Measurements from ENCODE around the gene DOLPP1. TPM values are rescaled to one million over a fixed set of nuclear protein-coding genes. Genes with fewer than 3 reads are reported as not detected.
A peak's percentile ranks its signal among the peaks of the same experiment; 100 is the strongest.

Gene DOLPP1
- total RNA-seq, 1 donor: 12.4 TPM

DNA sequence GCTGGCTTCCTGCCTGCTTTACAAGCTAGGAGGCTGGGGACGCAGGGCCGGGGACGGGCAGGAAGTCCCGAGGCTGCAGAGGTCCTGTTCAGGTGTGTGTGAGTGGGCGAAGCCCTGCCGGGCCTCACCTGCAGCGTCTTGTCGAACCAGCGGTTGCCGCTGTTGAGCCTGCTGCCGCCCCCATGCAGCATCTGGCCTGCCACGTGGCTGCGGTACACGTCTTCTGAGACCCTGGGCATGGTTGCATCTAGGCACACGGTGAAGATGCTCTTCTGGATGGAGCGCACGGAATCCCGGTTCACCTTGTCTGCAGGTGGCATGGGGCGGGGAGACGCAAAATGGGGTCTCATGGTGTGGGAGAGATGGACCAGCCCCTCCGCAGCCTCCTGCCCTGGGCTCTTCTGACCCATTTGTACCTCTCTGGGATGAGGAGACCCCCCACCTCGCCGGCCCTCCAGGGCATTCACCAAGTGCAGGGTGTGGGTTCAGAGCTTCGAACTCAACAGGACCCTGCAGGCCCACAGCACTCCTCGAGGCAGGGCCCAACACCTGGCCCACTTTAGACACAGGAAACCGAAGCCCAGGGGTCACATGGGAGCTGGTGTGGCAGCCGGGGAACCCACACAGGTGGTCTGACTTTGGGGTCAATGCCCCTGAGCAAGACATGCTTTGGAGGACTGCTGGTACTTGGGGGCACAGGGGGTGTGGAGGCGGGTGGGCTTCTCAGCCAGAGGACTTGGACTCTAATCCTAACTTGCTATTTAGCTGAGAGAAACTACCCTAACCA lies 19.7 kb downstream of the DOLPP1 start:
- TF ChIP-seq, protein P1, sequence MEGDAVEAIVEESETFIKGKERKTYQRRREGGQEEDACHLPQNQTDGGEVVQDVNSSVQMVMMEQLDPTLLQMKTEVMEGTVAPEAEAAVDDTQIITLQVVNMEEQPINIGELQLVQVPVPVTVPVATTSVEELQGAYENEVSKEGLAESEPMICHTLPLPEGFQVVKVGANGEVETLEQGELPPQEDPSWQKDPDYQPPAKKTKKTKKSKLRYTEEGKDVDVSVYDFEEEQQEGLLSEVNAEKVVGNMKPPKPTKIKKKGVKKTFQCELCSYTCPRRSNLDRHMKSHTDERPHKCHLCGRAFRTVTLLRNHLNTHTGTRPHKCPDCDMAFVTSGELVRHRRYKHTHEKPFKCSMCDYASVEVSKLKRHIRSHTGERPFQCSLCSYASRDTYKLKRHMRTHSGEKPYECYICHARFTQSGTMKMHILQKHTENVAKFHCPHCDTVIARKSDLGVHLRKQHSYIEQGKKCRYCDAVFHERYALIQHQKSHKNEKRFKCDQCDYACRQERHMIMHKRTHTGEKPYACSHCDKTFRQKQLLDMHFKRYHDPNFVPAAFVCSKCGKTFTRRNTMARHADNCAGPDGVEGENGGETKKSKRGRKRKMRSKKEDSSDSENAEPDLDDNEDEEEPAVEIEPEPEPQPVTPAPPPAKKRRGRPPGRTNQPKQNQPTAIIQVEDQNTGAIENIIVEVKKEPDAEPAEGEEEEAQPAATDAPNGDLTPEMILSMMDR (IDR thresholded peaks at IDR 0.05; ENCODE audit: insufficient read depth, low read length): no peak
- no peak for DNase-seq (ENCODE audit: low read depth)

DNA sequence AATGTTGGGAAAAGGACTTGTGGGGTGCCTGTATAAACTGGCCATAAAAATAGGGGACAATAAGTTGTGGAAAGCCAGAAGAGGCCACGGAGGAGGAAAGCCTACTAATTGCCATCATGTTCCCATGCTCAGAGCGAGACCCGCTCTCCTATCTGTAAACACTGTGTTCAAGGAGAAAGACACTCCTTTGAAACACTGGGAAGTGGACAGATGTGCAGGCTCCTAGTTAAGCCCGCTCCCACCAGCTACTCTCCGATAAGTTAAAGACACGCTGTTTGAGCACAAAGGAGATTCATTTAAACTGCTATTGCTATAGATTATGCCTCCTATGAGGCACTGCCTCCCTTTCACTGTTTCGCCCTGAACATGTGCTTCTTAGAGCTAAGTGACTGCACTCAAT lies 20.4 kb downstream of the DOLPP1 start:
- TF ChIP-seq, protein P1 (IDR thresholded peaks at IDR 0.05; ENCODE audit: insufficient read depth, low read length): no peak
- no peak for DNase-seq (ENCODE audit: low read depth)
- H3K4me3 ChIP-seq (ENCODE audit: low read depth, low read length): no peak overlapping the region

More for the DNA sequence above, 19.7 kb downstream of the DOLPP1 start:
- no peak overlapping the region for H3K4me3 ChIP-seq (ENCODE audit: low read depth, low read length)

DNA sequence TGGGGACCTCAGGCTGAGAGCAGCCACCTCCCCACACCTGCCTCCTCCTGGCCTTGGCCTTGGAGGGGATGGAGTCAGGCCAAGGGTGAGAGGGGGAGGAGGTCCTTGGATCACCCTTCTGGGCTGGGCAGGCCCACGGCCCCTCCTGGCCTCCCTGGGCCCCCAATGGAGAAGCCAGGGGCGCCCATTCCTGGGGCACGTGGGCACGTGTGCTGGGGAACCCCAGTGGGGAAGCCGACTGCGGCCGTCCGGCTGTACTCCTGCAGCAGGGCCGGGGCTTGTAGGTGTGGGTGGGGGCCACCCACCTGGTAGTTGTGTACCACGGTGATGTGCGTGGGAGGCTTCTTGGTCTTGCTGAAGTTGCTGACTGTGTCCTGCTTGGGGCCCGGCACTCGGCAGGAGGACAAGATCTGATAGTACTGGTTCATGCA lies 21.2 kb downstream of the DOLPP1 start:
- no peak overlapping the region for H3K4me3 ChIP-seq (ENCODE audit: low read depth, low read length)
- no peak for DNase-seq (ENCODE audit: low read depth)
- TF ChIP-seq, protein P1 (IDR thresholded peaks at IDR 0.05; ENCODE audit: insufficient read depth, low read length): no peak

DNA sequence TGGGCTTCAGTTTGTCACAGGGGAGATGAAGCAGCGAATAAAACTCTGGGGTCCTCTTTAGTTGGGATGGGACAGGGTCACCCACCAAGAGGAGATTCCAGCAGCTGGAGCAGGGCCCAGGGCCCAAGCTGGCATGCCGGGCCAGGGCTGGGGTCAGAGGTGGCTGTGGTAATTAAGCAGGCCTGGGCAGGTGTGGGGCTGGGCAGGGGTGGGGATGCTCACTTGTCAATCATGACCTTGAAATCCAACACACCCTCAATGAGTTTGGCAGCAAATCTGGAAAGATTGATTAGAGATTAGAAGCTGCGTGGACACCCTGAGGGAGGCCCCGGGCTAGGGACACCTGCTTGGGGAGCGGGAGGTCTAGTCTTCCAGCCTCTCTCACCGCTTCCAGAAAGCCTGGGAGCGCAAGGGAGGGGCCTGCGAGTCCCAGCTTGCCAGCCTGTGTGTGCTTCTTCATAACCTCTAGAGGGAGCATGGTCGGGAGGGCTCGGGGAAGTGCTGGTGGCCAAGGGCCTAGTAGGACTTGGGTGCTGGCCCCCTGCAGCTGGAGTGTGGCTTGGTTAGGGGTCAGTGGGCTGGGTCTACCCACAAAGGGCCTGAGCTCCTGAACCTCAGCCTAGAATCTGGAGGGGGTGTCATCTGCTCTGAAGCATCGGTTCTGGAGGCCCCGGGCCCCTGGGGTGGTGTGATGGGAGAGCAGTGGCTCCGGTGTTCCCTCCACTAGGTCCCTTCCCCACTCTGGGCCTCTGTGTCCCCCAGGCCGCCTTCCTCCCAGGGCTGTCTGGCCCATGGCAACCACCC lies 22.1 kb downstream of the DOLPP1 start:
- TF ChIP-seq, protein P1 (IDR thresholded peaks at IDR 0.05; ENCODE audit: insufficient read depth, low read length): peak; percentile 58
- DNase-seq (ENCODE audit: low read depth): peak; percentile 34
- no peak overlapping the region for H3K4me3 ChIP-seq (ENCODE audit: low read depth, low read length)

DNA sequence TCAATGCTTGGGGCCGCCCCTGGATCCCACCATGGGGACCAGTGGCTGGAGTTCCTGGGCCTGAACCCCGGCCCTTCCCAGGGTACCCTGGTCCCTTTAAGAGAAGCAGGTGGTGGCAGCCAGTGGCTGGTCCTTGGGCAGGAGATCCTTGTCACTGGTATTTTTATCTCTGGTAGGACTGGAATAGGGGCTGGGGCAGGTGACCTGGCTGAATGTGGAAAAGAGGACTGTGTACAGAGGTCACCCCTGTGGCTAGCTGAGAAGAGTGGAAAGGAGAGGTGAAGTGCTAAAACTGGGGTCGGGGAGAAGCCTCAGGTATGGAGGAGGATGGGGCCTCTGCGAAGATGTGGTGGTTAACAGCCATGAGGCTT lies 22.7 kb downstream of the DOLPP1 start:
- no peak overlapping the region for H3K4me3 ChIP-seq (ENCODE audit: low read depth, low read length)
- no peak for DNase-seq (ENCODE audit: low read depth)
- TF ChIP-seq, protein P1 (IDR thresholded peaks at IDR 0.05; ENCODE audit: insufficient read depth, low read length): no peak

DNA sequence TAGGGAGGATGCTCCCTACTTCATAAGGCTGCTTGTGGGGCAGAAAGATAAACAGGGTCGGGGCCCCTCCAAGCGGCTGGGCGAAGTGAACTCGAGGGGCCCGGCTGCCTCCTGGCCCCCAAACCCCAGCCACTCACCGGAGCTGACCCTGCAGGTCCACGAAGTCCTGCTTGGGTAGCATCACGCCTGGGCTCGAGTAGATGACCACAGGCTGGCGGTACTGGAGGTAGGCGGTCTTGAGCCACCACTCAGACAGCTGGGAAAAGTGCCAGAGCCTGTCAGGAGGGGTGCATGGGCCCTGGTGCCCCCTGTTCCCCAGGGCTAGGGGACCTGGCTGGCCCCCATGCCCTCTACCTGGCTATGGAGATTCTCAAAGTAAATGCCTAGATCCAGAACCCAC lies 23.1 kb downstream of the DOLPP1 start:
- DNase-seq (ENCODE audit: low read depth): no peak
- no peak overlapping the region for H3K4me3 ChIP-seq (ENCODE audit: low read depth, low read length)
- TF ChIP-seq, protein P1 (IDR thresholded peaks at IDR 0.05; ENCODE audit: insufficient read depth, low read length): no peak
